ENCODE results near the gene TXLNB.
"Not testable (repeated sequence)": the region's sequence is repeated elsewhere in the genome, so short reads cannot be mapped to it uniquely, and the experiment has no call there.

TXLNB gene

GRCh38 chr6:139242457-139243240 lies 49.1 kb downstream of the TXLNB start:
- TF ChIP-seq CTCF (conservative IDR thresholded peaks at IDR 0.05), result no peak
- no peak overlapping the region for H3K27ac ChIP-seq

- peak overlapping the region; percentile 68 for H3K27ac ChIP-seq
These were observed 51.4 kb downstream of the TXLNB start for GRCh38 chr6:139240161-139241010.

GRCh38 chr6:139239064-139239463 lies 52.7 kb downstream of the TXLNB start:
- H3K27ac ChIP-seq, result peak overlapping the region; percentile 5; the same call in 1 of the 2 replicates
- TF ChIP-seq CTCF (conservative IDR thresholded peaks at IDR 0.05), result no peak

More at GRCh38 chr6:139240161-139241010, 51.4 kb downstream of the TXLNB start:
- TF ChIP-seq CTCF (conservative IDR thresholded peaks at IDR 0.05), result no peak

- H3K27ac ChIP-seq, result no peak overlapping the region
- TF ChIP-seq CTCF (conservative IDR thresholded peaks at IDR 0.05), result no peak
These were observed 55.7 kb downstream of the TXLNB start for GRCh38 chr6:139236105-139236504.

GRCh38 chr6:139235661-139236060 lies 56.1 kb downstream of the TXLNB start:
- H3K27ac ChIP-seq, result no peak overlapping the region
- no peak for TF ChIP-seq CTCF (conservative IDR thresholded peaks at IDR 0.05)

GRCh38 chr6:139234193-139234592 lies 57.6 kb downstream of the TXLNB start:
- not testable (repeated sequence) for H3K27ac ChIP-seq

- no peak for TF ChIP-seq CTCF (conservative IDR thresholded peaks at IDR 0.05)
- peak overlapping the region; percentile 65 for H3K27ac ChIP-seq
These were observed 60.6 kb downstream of the TXLNB start for GRCh38 chr6:139231206-139231605.
